HG02938 (cell line): ENCODE results near the gene TSPEAR.
"Not testable (repeated sequence)": the region's sequence is repeated elsewhere in the genome, so short reads cannot be mapped to it uniquely, and the experiment has no call there.

Source experiments
- ATAC-seq: cut with Tn5 transposase; IDR thresholded peaks from one replicate; pipeline ENCODE4 v1.9.1; 2021; ENCODE audit warnings: mild to moderate bottlenecking, moderate library complexity; ENCODE audit not compliant: unreplicated experiment

The TSPEAR gene

DNA sequence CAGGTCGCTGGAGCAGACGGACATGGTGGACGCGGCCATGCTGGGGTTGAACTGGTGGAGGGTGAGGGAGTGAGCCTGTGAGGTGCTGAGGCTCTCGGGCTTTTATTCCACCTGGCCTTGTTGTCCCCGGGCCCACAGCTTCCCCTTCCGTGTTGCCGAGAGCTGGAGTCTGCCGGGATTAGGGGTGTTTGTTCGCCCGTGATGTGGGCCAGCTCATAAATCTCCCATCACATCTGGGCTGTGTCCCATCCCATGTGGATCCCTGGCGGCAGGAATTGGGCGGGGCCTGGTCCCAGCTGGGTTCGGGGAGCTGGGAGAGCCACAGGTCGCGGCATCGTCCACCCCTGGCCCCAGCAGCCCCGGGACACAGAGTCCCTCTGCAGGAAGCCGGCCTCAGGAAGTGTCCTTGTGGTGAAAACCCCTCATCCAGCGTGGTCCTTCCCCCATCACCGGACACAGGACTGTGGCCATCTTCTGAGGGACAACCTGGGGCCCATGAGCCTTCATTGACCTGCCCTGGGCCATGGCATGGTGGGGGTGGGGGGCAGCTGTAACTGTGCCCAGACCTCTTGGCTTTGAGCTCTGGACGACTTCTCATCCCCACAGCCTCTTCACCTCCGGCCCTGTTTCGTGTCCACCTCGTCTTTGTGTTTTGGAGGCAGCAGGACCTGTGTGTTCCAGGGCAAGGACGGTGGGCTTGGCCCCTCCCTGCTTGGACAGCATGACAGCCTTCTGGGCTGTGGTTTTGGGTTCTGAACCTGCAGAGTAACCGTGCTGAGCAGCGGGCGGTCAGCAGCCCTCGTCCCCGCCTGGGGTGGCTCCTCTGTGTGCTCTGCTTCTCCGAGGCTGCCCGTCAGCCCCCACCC lies 118.7 kb downstream of the TSPEAR start, which contains the start of gene KRTAP10-6:
Gene KRTAP10-6 (minus strand): TSS at position 60 of the 866 bp plus-strand sequence. CDS start 21 bp downstream, at position 39.
- ATAC-seq: no peak

DNA sequence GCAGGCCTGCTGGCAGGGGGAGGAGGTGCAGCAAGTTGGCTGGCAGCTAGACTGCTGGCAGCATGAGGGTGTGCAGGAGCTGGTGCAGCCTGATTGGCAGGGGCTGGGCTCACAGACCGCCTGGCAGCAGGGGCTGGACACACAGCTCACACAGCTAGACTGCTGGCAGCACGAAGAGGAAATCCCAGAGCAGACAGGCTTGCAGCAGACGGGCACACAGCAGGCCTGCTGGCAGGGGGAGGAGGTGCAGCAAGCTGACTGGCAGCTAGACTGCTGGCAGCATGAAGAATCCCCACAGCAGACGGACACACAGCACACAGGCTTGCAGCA lies 119.6 kb downstream of the TSPEAR start:
- ATAC-seq: not testable (repeated sequence)

DNA sequence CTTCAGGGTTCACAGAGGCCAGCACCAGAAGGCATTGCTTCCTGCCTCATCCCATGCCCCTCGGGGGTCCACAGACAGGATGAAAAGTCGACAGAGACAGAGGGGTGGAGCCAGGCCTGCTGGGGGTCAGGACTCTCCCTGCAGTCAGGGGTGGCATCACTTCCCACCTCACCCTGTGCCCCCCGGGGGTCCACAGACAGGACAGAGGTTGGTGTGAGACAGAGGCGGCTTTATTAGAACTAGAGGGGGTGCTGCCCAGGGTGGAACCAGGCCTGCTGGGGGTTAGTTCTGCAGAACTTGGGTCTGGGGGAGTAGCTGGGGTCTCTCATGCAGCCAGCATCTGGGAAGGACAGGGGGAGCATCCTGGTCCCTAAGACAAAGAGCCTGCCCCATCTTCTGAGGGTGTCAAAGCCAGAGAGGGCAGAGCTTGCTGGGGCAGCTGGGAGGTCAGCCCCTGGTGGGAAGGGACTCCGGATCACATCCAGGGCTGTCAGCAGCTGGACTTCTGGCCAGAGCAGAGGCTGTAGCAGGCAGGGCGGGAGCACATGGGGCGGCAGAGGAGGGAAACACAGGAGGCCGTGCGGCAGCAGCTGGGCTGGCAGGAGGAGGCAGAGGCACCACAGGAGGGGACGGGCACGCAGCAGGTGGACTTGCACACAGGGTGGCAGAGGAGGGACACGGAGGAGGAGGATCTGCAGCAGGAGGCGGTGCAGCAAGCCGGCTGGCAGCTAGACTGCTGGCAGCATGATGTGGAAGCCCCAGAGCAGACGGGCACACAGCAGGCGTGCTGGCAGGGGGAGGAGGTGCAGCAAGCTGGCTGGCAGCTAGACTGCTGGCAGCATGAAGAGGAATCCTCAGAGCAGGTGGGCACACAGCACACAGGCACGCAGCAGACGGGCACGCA lies 120.2 kb downstream of the TSPEAR start:
- not testable (repeated sequence) for ATAC-seq

DNA sequence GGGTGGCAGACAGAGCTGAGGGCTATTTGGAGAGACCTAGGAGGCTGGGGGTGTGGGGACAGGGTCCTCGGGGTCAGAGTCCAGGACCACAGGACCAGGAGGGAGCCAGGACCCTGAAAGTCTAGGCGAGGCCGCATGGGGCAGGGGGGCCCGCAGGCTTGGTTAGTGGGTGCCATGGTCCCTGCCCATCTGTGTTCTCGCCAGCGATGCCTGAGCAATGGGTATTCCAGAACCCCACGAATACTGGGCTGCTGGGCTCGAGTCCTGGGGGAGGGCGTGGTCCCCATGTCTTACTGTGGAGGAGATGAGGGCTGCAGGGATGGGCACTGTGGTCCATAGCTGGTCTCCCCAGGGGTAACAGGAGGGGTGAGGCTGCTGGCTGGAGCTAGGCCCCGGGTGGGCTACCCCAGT lies 121.1 kb downstream of the TSPEAR start:
- ATAC-seq: no peak

DNA sequence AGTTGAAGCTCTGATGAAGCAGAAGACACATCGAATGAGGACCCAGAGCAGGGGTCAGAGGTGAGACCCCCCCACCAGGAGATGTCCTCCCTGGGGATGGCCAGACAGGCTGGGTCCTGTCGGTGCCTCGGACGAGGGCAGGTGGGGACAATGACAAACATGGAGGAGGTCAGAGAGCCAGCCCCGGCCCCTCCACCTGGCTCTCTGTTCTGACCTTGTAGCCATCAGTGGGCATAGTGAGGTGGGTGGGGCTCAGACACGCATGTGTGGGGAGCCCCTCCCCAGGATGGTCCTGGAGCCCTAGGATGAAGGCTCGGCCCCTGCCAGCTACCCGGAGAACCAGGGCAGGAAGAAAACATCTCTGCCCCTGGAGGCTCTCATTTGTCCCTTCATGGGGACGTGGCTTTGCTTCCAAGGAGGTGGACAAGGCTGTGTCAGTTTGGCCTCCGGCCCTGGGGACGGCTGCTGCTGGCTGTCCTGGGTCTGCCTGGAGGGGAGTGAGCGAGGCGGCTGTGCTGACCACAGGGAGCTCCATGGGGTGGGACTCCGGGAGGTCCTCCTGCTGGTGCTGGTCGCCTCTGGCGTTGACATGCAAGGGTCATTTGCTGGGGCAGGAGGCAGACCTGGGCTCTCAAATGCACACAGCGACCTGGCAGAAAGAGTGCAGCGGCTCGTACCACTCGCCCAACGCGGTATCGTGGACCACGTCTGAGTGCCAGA lies 121.6 kb downstream of the TSPEAR start:
- ATAC-seq: no peak

DNA sequence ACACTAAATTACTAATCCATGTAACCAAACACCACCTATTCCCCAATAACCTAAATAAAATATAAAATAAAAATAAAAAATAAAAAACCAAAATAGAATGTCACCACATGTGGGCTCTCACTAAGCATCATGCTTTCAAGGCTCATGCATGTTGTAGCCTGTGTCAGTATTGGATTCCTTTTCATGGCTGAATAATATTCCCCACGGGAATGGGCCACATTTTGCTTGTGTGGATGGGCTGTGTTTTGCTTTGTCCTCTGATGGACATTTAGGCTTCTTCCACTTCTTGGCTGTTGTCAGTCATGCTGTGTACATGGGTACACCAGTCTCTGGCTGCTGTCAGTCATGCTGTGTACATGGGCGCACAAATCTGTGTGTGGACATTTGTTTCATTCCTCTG lies 122.3 kb downstream of the TSPEAR start:
- no peak for ATAC-seq

DNA sequence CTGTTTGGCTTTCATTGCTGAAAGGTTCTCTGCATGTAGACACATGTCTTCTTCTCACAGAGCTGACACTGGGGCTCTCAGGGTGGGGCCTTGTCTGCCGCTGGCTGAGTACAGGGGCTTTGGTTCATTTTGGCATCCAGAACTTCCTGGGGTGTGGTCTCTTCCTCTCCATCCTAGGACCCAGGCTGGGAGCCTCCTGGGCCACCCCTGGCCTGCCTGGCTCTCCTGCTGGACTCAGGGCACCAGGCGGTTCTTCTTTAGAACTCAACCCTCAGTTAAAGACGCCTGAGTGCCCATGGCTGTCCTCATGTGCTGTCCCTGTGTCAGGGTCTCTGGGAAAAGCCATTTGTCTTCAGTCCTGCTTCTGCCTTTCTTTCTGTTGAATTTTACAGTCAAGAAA lies 125.5 kb downstream of the TSPEAR start:
- no peak for ATAC-seq

DNA sequence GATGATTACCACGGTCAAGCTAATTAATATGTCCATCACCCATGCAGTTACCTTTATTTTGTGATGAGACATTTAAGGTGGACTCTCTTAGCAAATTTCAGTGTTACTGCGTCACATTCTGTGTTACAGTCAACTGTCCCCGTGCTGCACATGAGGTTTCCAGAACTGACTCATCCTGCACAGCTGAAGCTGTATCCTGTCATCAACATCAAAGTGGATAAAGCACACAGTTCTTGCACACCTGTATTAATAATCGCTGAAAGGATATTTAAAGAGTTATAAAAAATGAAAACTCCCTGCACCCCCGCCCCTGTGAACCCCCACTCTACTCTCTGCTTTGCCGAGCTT lies 127.6 kb downstream of the TSPEAR start:
- no peak for ATAC-seq

DNA sequence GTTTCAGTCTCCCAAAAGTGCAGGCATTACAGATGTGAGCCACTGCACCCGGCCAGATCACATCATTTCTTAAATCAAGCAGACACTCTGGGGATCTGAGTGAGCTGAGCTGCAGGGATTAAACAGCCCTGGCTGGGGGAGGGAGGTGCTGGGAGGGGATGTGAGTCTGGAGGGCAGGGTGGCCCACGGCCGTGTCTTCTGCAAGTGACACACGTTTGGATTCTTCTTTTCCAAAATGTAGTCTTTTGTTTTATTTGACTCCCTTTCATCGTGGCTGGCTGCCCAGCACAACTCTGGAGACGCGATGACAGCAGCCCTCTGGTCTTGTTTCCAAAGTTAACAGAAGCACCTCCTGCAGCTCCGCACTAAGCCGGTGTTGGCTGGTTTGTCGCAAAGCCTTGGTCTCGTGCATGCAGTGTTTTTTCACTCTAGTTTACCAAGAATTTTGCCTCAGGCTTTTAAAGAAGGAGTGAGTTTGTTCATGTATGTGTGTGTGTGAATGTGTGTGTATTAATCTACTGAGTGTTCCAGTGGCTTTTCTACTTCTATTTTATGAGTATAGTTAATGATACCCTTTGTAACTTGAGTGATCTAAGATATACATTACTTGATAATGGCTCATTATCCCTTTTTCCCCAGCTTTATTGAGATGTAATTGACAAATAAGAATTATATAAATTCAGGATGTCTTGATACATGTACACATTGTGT lies 128.1 kb downstream of the TSPEAR start:
- no peak for ATAC-seq

DNA sequence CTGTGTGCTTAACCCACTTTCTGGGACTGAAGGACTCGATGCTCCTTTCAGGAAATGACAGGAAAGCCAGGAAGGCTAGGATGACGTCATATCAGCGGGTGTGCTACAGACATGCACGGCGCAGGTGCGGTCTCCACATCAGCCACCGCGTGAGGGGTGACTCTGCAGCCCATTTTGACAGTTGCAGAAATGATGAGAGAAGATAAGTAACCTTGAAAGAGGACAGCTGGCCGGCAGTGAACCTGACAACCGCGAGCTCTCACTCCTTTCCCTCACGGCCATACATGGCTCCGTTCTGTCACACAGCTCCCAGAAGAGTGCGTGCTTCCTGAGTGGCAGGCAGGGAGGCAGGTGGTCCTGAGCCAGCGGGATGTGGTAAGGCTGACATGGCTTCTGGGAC lies 129.3 kb downstream of the TSPEAR start:
- ATAC-seq: no peak

DNA sequence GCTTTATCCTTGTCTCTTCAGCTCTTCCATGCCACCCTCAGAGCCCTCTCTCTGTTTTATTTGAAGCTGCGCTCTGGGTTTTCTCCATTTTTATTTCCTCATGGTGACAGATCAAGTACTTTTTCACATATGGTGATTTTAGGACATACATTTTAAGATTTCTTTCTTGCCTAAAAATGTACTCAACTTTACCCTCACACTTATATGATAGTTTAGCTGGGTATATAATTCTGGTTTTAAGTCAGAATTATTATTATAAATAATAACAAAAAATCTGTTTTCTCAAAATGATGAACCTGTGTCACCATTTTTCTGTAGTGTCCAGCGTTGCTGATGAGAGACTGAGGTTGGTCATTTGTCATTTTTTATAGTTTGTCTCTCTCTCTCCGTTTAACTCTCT lies 130.2 kb downstream of the TSPEAR start:
- ATAC-seq: no peak

DNA sequence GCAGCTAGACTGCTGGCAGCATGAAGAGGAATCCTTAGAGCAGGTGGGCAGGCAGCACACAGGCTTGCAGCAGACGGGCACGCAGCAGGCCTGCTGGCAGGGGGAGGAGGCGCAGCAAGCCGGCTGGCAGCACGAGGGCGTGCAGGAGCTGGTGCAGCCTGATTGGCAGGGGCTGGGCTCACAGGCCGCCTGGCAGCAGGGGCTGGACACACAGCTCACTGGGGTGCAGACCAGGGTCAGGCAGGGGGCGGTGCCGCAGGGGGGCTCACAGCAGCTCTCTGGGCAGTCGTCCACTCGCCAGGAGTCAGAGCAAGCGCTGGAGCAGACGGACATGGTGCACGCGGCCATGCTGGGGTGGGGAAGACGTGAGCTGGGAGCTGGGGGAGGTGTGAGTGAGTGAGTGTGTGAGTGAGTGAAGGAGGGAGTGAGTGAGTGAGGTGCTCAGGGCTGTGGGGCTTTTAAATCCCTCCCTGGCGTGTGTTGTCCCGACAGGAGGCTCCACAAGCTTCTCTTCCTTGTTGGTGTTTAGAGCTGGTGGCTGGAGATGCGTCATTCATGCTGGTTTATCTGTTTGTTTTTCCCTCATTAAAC lies 131.0 kb downstream of the TSPEAR start, which contains the start of gene KRTAP10-5:
Gene KRTAP10-5 (minus strand): TSS at position 374 of the 591 bp plus-strand sequence. CDS start 26 bp downstream, at position 348.
- not testable (repeated sequence) for ATAC-seq

DNA sequence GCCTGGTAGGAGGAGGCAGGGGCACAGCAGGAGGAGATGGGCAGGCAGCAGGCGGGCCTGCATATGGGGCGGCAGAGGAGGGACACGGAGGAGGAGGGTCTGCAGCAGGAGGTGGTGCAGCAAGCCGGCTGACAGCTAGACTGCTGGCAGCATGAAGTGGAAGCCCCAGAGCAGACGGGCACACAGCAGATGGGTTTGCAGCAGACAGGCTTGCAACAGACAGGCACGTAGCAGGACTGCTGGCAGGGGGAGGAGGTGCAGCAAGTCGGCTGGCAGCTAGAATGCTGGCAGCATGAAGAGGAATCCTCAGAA lies 131.6 kb downstream of the TSPEAR start:
- no peak for ATAC-seq

DNA sequence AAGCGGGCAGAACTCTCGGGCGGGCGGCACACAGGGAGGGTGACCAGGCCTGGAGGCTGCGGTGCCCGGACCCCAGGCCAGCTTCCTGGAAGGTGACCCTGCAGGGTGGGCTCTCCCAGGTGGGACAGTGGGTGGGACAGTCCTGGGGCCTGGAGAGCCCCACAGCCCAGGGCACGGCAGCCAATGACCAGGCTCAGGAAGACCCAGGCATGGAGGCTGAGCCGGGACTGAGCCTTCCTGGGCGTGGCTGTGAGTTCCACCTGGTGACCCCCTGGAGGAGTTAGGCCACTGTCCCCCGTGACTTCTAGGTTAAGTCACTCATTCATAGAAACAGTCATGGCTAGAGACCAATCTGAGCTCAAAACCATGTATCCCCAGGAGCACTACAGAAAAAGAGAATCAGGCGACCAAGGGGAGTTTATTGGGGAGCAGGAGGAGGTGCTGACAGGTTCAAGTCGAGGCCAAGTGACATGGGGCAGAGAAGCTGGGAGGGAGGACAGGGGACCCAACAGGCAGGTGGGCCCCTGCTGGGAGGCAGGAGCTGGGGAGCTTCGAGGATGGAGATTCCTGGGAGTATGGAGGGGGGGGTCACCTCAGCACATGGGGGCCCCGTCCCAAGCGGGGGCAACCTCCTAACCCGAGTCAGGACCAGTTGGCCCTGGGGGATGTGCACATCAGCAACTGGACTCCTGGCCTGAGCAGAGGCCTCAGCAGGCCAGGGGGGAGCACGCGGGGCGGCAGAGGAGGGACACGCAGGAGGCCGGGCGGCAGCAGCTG lies 132.1 kb downstream of the TSPEAR start:
- ATAC-seq: no peak

DNA sequence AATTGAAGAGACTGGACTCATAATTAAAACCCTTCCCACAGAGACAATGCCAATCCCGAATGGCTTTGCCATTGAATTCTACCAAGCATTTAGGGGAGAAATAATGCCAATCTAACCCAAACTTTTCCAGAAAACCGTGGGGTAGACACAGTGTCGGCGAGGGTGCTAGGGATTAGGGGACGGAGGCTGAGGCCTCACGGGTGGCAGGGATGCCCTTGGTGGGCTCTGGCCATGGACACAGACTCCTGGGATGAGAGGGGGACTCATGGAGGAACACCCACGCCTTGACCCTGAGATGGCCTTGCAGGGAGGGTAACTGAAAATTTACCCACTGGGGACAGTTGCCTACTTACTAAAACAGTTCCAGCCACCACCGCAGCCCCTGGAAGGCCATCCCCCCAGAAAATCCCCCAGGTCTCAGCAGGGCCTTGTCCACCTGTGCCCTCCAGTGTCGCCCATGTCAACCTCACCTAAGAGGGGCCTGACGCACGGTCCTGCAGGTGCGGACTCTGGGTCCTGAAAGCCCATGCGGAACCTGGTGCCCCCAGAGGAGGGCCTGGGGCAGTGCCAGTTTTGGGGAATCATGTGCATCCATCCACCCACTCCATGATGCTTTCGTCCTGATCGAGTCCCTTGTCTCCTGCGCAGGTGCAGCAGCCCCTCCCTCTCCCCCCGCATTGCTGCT lies 132.9 kb downstream of the TSPEAR start:
- no peak for ATAC-seq

DNA sequence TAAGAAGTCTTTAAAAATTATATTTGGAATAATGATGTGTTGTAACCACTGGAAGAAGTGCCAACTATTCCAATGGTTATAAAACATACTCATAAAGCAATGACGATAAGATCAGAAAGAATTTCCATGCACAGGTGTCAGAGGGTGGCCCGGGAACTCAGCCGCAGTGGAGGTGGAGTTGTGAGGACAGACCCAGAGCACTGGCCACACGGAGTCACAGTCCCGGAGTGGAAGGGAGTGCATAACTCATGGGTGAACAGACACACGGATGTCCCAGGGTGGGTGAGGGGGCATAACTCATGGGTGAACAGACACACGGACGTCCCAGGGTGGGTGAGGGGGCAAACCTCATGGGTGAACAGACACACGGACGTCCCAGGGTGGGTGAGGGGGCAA lies 135.3 kb downstream of the TSPEAR start:
- no peak for ATAC-seq

DNA sequence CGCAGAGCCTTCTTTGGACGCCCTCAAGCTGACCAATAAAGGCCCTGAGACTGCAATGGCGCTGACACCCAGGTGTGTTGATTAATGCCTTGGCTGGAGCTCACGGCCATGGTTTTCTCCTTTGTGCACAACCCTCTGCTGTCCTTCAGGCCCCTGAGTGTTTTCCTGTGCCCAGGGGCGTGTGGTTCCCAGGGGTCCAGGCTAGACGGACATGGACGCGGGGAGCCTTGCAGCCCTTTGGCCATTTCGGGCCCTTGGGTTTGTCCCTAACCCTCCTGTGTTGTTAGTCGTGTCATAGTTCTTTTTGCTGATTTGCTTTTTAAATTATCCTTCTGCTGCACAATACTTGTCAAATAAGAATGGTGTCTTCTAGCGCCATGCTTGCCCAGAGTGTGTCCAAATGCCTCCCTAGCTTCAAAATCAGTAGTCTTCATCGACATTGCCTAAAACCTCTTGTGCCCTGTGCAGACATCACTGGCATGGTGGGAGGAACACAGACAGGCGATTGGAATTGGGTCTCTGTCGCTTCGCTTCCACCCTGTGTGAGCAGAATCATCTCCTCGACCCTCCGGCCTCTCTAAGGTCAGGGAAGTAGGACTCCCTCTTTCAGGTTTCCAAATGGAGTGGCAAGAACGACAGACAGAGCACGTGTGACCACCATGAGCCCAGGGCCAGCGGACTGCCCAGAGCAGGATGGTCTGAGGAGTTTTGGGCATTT lies 135.9 kb downstream of the TSPEAR start:
- ATAC-seq: no peak
